ENCODE results near the gene TMC2. TPM values are rescaled to one million over a fixed set of nuclear protein-coding genes. Genes with fewer than 3 reads are reported as not detected.
A peak's percentile ranks its signal among the peaks of the same experiment; 100 is the strongest.

TMC2 gene
- total and polyA plus RNA-seq, 2 of the 4 experiments (the other 2 are of a cell fraction), result not detected

GRCh38 chr20:2519115-2519809, 17.1 kb upstream of the TMC2 start:
- dilution Hi-C loops (cut with HindIII; ENCODE audit: low sequenced_read_pairs, unreplicated experiment), result no loop called here
- H3K23ac ChIP-seq (ENCODE audit: low read depth, low read length), result peak overlapping the region; percentile 61
- H2BK120ac ChIP-seq (ENCODE audit: low read depth, low read length), result peak overlapping the region; percentile 92
- H3K36me3 ChIP-seq (ENCODE audit: control insufficient read depth, insufficient read depth, low read length), result no peaks in the 10 kb centered on the region; the same call in 1 of the 2 replicates
- peak overlapping the region; percentile 81 for H2BK5ac ChIP-seq (ENCODE audit: low read depth, low read length, poor library complexity, severe bottlenecking)
- peak; percentile 64 for ATAC-seq (ENCODE audit: low read depth)
- H2AK5ac ChIP-seq (ENCODE audit: low read depth, low read length), result peak overlapping the region; percentile 97
- TF ChIP-seq CEBPB (IDR thresholded peaks at IDR 0.05; ENCODE audit: low read depth, low read length) (peak; percentile 64), CHD1 (IDR thresholded peaks at IDR 0.05; ENCODE audit: low read depth, low read length) (no peak)
- H3K9me3 ChIP-seq (ENCODE audit: control insufficient read depth, insufficient read depth, low read length), result no peaks in the 10 kb centered on the region
- H4K20me1 ChIP-seq (ENCODE audit: insufficient read depth, low read length), result no peaks in the 10 kb centered on the region
- peak overlapping the region; percentile 42 for H3K56ac ChIP-seq (ENCODE audit: extremely low read depth, insufficient read depth, low read length)
- H3K27ac ChIP-seq (ENCODE audit: insufficient read depth, low read length), result peak overlapping the region; percentile 100
- H3K9ac ChIP-seq (ENCODE audit: low read depth, low read length), result peak overlapping the region; percentile 55; the same call in 1 of the 2 replicates
- peak overlapping the region; percentile 90 for H4K5ac ChIP-seq (ENCODE audit: low read depth, low read length)
- peaks cover 29% of the 10 kb centered on the region for H3K9me1 ChIP-seq (ENCODE audit: insufficient read depth, low read length)
- H4K91ac ChIP-seq (ENCODE audit: insufficient read depth, low read depth, low read length), result peak overlapping the region; percentile 90
- CTCF ChIA-PET, result no interaction called here
- H3K4ac ChIP-seq (ENCODE audit: low read depth, low read length), result peak overlapping the region; percentile 92
- peak overlapping the region; percentile 80 for H2AFZ ChIP-seq (replicated peaks; ENCODE audit: low read length, poor library complexity)
- H2BK15ac ChIP-seq (ENCODE audit: low read depth, low read length), result peak overlapping the region; percentile 98; the same call in 2 of the 3 replicates
- no TSS peak for BruUV-seq (replicated peaks)
- no peak overlapping the region for H3K4me3 ChIP-seq (ENCODE audit: insufficient read depth, low read depth, low read length)
- intact Hi-C loops (cut with micrococcal nuclease), result no loop called here
- H2BK20ac ChIP-seq (ENCODE audit: low read depth, low read length), result peak overlapping the region; percentile 94
- no peaks in the 10 kb centered on the region for H3K27me3 ChIP-seq (ENCODE audit: control insufficient read depth, insufficient read depth, low read length)
- peak overlapping the region; percentile 3; the same call in 1 of the 2 replicates for H3K4me2 ChIP-seq (ENCODE audit: low read depth, low read length)
- 100% methylated on average over 1 to 2 of the region's 4 CpGs for WGBS, 2 experiments (ENCODE audit: extremely low coverage in 2 of 2, insufficient read length in 1 of 2)
- peak overlapping the region; percentile 95 for H3K18ac ChIP-seq (ENCODE audit: low read depth, low read length)
- peak overlapping the region; percentile 60 to 93; a peak in 3 of 4 replicates for H4K8ac ChIP-seq (ENCODE audit: low read depth in 2 of 2, low read length in 2 of 2)
- peak; percentile 87 for DNase-seq
- peak overlapping the region; percentile 75 for H3K14ac ChIP-seq (replicated peaks; ENCODE audit: low read depth, low read length)
- peaks cover 4 to 25% of the 10 kb centered on the region in 2 experiments; a peak in 3 of 4 replicates for H3K79me1 ChIP-seq (ENCODE audit: low read depth in 1 of 2, low read length in 2 of 2)
- peak overlapping the region; percentile 85 for H2AK9ac ChIP-seq (replicated peaks; ENCODE audit: low read depth, low read length, poor library complexity)
- in situ Hi-C loops (cut with MboI; ENCODE audit: low sequenced_read_pairs), result loop anchor here (25.0 kb wide), 1 partner anchor 318 kb away; the partner anchor contains the start of genes PCED1A and VPS16
- peaks cover 9% of the 10 kb centered on the region for H3K4me1 ChIP-seq (ENCODE audit: control insufficient read depth, insufficient read depth, low read length)
- POLR2A ChIA-PET (ENCODE audit: unreplicated experiment), result no interaction called here
